Ishikawa (cell line): ENCODE results near the gene RPP25.

Experiments used
- CEBPB ChIP-seq: IDR thresholded peaks from 2 replicates; pipeline ENCODE4 v1.6.1; 2012
- CREB1 ChIP-seq: IDR thresholded peaks from 2 replicates; pipeline ENCODE4 v1.6.1; 2012; ENCODE audit warnings: low read depth
- EGR1 ChIP-seq: IDR thresholded peaks from 2 replicates; pipeline ENCODE4 v1.6.1; 2012
- EP300 ChIP-seq: IDR thresholded peaks from 2 replicates; pipeline ENCODE4 v1.6.1; 2012; ENCODE audit warnings: borderline replicate concordance
- FOXM1 ChIP-seq: IDR thresholded peaks from 2 replicates; pipeline ENCODE4 v1.6.1; 2012; ENCODE audit warnings: low read depth, borderline replicate concordance
- MAX ChIP-seq: IDR thresholded peaks from 2 replicates; pipeline ENCODE4 v1.6.1; 2012
- NFIC ChIP-seq: IDR thresholded peaks from 2 replicates; pipeline ENCODE4 v1.6.1; 2012
- RAD21 ChIP-seq: IDR thresholded peaks from 2 replicates; pipeline ENCODE4 v1.6.1; 2012; ENCODE audit warnings: low read depth
- REST ChIP-seq: IDR thresholded peaks from 2 replicates; pipeline ENCODE4 v1.6.1; 2012; ENCODE audit warnings: low read depth, mild to moderate bottlenecking
- TAF1 ChIP-seq: IDR thresholded peaks from 2 replicates; pipeline ENCODE4 v1.6.1; 2012; ENCODE audit warnings: low read depth, mild to moderate bottlenecking
- TCF12 ChIP-seq: IDR thresholded peaks from 2 replicates; pipeline ENCODE4 v1.6.1; 2012; ENCODE audit warnings: low read depth
- TEAD4 ChIP-seq: IDR thresholded peaks from 2 replicates; pipeline ENCODE4 v1.6.1; 2012
- USF1 ChIP-seq: IDR thresholded peaks from 2 replicates; pipeline ENCODE4 v1.6.1; 2012
- YY1 ChIP-seq: IDR thresholded peaks from 2 replicates; pipeline ENCODE4 v1.6.1; 2012; ENCODE audit warnings: low read depth
- ZBTB7A ChIP-seq: IDR thresholded peaks from 2 replicates; pipeline ENCODE4 v1.6.1; 2012; ENCODE audit warnings: low read depth

The RPP25 gene

GRCh38 chr15:74982183-74982582, 25.6 kb upstream of the RPP25 start:
- TF ChIP-seq REST = no peak
- no peak for TF ChIP-seq CEBPB
- no peak for TF ChIP-seq YY1
- no peak for TF ChIP-seq TEAD4
- no peak for TF ChIP-seq NFIC
- TF ChIP-seq FOXM1 = no peak

GRCh38 chr15:74978503-74978902, 21.9 kb upstream of the RPP25 start:
- no peak for TF ChIP-seq MAX
- TF ChIP-seq EP300 = no peak
- no peak for TF ChIP-seq EGR1
- TF ChIP-seq ZBTB7A = no peak
- no peak for TF ChIP-seq FOXM1
- no peak for TF ChIP-seq NFIC
- TF ChIP-seq TCF12 = no peak
- TF ChIP-seq CREB1 = no peak
- no peak for TF ChIP-seq USF1
- TF ChIP-seq TEAD4 = no peak
- no peak for TF ChIP-seq RAD21
- no peak for TF ChIP-seq TAF1

GRCh38 chr15:74978077-74978476, 21.5 kb upstream of the RPP25 start:
- TF ChIP-seq REST (no peak), MAX (no peak), USF1 (no peak), TCF12 (no peak), EGR1 (no peak), YY1 (no peak), EP300 (no peak), TEAD4 (no peak), CEBPB (no peak), ZBTB7A (no peak), RAD21 (no peak), CREB1 (no peak), NFIC (no peak), FOXM1 (no peak)

GRCh38 chr15:74977599-74977998, 21.0 kb upstream of the RPP25 start:
- TF ChIP-seq EGR1 = no peak
- no peak for TF ChIP-seq ZBTB7A
- TF ChIP-seq FOXM1 = no peak
- no peak for TF ChIP-seq EP300
- no peak for TF ChIP-seq TAF1

- TF ChIP-seq REST = no peak
- no peak for TF ChIP-seq MAX
- TF ChIP-seq TAF1 = no peak
- TF ChIP-seq EP300 = no peak
- TF ChIP-seq YY1 = no peak
- peak; percentile 24; the same call in 1 of the 2 replicates for TF ChIP-seq RAD21
- no peak for TF ChIP-seq USF1
- no peak for TF ChIP-seq FOXM1
- no peak for TF ChIP-seq TEAD4
Observed at GRCh38 chr15:74976159-74976558, 19.6 kb upstream of the RPP25 start.
